NCI-H460 (cell line): ENCODE measurements around the gene CLEC12A. TPM values are rescaled to one million over a fixed set of nuclear protein-coding genes. Genes with fewer than 3 reads are reported as not detected.

Experiments
- DNase-seq: peaks from one replicate; pipeline ENCODE4 v3.0.0-alpha.2; 2016; ENCODE audit warnings: low read depth; ENCODE audit errors: extremely low read depth
- total RNA-seq: library from RNA; depleted of rRNA; stranded (reverse); fragments of >200 nt; shearing (Covaris generic); gene quantifications from 2 replicates; pipeline ENCODE4 v1.2.3, GENCODE V29; 2014; rRNA removed

The CLEC12A gene
- total RNA-seq, 1 experiment from 2014 or later = not detected

GRCh38 chr12:10031321-10031720, 60.1 kb downstream of the CLEC12A start:
- DNase-seq = no peak

GRCh38 chr12:10031771-10032175, 60.6 kb downstream of the CLEC12A start:
- no peak for DNase-seq

- no peak for DNase-seq
Measured at GRCh38 chr12:10033783-10034545, 62.8 kb downstream of the CLEC12A start.

Other genes starting within 250 kb of the CLEC12A start
- gene CLECL1, start 238.3 kb upstream of the CLEC12A start, total RNA-seq = not detected in 2 replicates
- gene CD69, start 210.5 kb upstream of the CLEC12A start, total RNA-seq = not detected in 2 replicates
- gene KLRF1, start 143.9 kb upstream of the CLEC12A start, total RNA-seq = 0.22 TPM in 1 of 2 replicates, not detected in the other
- gene CLEC2B, start 102.1 kb upstream of the CLEC12A start, total RNA-seq = 0.38 and 0.77 TPM in 2 replicates
- gene KLRF2, start 89.9 kb upstream of the CLEC12A start, total RNA-seq = not detected in 2 replicates
- not detected in 2 replicates for gene CLEC2A, start 39.0 kb upstream of the CLEC12A start, total RNA-seq
- gene CLEC1B, start 27.7 kb downstream of the CLEC12A start, total RNA-seq = not detected in 2 replicates
- not detected in 2 replicates for gene CLEC12B, start 39.2 kb downstream of the CLEC12A start, total RNA-seq
- not detected in 2 replicates for gene CLEC9A, start 59.3 kb downstream of the CLEC12A start, total RNA-seq
- gene CLEC1A, start 127.6 kb downstream of the CLEC12A start, total RNA-seq = not detected in 2 replicates
- gene CLEC7A, start 158.8 kb downstream of the CLEC12A start, total RNA-seq = not detected in 2 replicates
- gene OLR1, start 200.7 kb downstream of the CLEC12A start, total RNA-seq = not detected in 2 replicates
- not detected in 2 replicates for gene TMEM52B, start 207.6 kb downstream of the CLEC12A start, total RNA-seq
- gene GABARAPL1, start 241.5 kb downstream of the CLEC12A start, total RNA-seq = 38.1 and 42.7 TPM in 2 replicates